Measurements from ENCODE around the gene MR1. TPM values are rescaled to one million over a fixed set of nuclear protein-coding genes. Genes with fewer than 3 reads are reported as not detected.

Gene MR1
- total RNA-seq, 1 experiment from 2014 or later, result 6.6 TPM

DNA sequence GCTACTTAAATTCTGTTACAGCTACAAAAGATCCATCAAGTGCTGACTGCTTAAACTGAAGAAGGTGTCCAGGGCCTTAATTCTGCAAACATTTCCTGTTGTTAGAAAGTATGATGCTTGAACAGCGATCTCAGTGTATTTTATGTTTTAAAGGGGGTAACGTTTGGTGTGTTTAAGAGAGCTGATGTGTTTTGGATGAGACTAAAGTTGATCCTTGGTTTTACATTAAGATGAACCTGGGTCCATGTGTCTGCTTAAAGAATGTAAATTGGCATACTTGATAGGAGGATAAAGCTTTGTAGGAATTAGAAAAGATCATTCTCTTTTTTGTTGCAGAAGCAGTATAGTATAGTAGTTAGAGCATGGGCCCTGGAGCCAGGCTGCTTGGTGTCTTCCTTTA lies 58.3 kb downstream of the MR1 start:
- CTCF ChIA-PET, result interaction anchor here (1.1 to 1.7 kb wide), 3 partner anchors 49 to 210 kb away, joined by 4 to 5 read pairs (median 5); no protein-coding TSS in a partner anchor
- Histone ChIP-seq H3K9me2 (ENCODE audit: insufficient read depth) (no peaks in the 10 kb centered on the region), H2AFZ (ENCODE audit: low read depth, low read length, poor library complexity, severe bottlenecking) (no peak overlapping the region), H3K27me3 (ENCODE audit: insufficient read depth, low read length) (no peaks in the 10 kb centered on the region), H3K4me3 (replicated peaks in 1 of 2; ENCODE audit: low read depth in 1 of 2, low read length in 2 of 2) (no peak overlapping the region), H3K36me3 (ENCODE audit: control insufficient read depth in 1 of 2, insufficient read depth in 2 of 2, low read length in 2 of 2) (peaks cover 3% of the 10 kb centered on the region in 2 experiments; a peak in 2 of 4 replicates), H3K4me1 (ENCODE audit: control insufficient read depth in 1 of 2, insufficient read depth in 2 of 2, low read length in 2 of 2) (peaks cover 17 to 27% of the 10 kb centered on the region in 2 experiments), H3K4me2 (ENCODE audit: low read length) (no peak overlapping the region), H4K20me1 (ENCODE audit: insufficient read depth) (peaks cover 22% of the 10 kb centered on the region; the same call in 1 of the 2 replicates), H3K9ac (ENCODE audit: low read length) (no peak overlapping the region), H3K9me3 (ENCODE audit: control insufficient read depth in 1 of 2, insufficient read depth in 1 of 2, low read depth in 1 of 2, low read length in 2 of 2) (no peaks in the 10 kb centered on the region), H3K27ac (ENCODE audit: low read depth, low read length) (no peak overlapping the region), H3K79me2 (ENCODE audit: insufficient read depth, low read length) (peaks cover 44% of the 10 kb centered on the region)
- ATAC-seq (no peak), DNase-seq (ENCODE audit: low read depth, low spot score) (no peak)
- BruUV-seq (replicated peaks), result no TSS peak
- intact Hi-C loops (cut with micrococcal nuclease), result no loop called here
- RAD21 ChIA-PET (ENCODE audit: low non-redundant PET in 1 of 2, low total read pairs in 2 of 2, uncharacterized antibody in 2 of 2, unreplicated experiment in 2 of 2), result no interaction called here
- TF ChIP-seq, protein P1, sequence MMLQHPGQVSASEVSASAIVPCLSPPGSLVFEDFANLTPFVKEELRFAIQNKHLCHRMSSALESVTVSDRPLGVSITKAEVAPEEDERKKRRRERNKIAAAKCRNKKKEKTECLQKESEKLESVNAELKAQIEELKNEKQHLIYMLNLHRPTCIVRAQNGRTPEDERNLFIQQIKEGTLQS (IDR thresholded peaks at IDR 0.05), result no peak
- TF ChIP-seq SIN3A (IDR thresholded peaks at IDR 0.05; ENCODE audit: low read depth) (no peak), CBX3 (IDR thresholded peaks at IDR 0.05; ENCODE audit: low read depth) (no peak), JUND (IDR thresholded peaks at IDR 0.05) (no peak)
- TF ChIP-seq, protein P2, sequence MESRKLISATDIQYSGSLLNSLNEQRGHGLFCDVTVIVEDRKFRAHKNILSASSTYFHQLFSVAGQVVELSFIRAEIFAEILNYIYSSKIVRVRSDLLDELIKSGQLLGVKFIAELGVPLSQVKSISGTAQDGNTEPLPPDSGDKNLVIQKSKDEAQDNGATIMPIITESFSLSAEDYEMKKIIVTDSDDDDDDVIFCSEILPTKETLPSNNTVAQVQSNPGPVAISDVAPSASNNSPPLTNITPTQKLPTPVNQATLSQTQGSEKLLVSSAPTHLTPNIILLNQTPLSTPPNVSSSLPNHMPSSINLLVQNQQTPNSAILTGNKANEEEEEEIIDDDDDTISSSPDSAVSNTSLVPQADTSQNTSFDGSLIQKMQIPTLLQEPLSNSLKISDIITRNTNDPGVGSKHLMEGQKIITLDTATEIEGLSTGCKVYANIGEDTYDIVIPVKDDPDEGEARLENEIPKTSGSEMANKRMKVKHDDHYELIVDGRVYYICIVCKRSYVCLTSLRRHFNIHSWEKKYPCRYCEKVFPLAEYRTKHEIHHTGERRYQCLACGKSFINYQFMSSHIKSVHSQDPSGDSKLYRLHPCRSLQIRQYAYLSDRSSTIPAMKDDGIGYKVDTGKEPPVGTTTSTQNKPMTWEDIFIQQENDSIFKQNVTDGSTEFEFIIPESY (IDR thresholded peaks at IDR 0.05; ENCODE audit: extremely low read depth, insufficient replicate concordance, low read length), result no peak
- POLR2A ChIA-PET, result interaction anchor here (1.2 to 2.1 kb wide), 6 partner anchors 9 to 49 kb away, joined by 3 to 8 read pairs (median 4); no protein-coding TSS in a partner anchor

DNA sequence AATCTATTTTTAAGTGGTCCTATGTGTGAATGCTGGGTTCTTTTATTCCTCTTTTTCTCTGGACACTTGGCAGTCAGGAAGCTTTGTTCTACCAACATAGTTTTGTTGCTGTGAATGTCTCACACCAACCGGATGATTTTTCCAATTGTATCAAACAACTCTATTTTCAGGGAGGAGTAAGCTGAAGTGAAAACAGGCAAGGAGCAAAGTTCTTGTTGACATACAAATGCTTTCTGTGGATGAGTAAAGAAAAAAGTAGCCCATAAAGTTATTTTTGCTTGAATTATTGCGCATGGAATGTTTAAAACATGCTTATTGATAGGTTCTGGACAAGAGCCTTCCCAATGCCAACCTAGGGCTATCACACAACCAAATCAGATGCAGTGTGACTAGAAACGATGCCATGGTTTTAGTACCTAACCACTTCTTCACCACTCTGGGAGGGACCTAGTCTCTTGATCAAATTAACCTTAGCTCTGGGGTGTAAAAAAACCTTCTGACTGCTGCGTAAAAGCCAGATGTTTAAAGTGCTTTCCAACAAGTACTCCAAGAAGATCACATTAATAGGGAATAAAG lies 59.2 kb downstream of the MR1 start:
- peaks cover 22% of the 10 kb centered on the region; the same call in 1 of the 2 replicates for H4K20me1 ChIP-seq (ENCODE audit: insufficient read depth)
- peaks cover 3% of the 10 kb centered on the region in 2 experiments; a peak in 2 of 4 replicates for H3K36me3 ChIP-seq (ENCODE audit: control insufficient read depth in 1 of 2, insufficient read depth in 2 of 2, low read length in 2 of 2)
- ATAC-seq (no peak), DNase-seq (ENCODE audit: low read depth, low spot score) (no peak)
- no TSS peak for BruUV-seq (replicated peaks)
- no peak overlapping the region for H3K4me3 ChIP-seq (replicated peaks in 1 of 2; ENCODE audit: low read depth in 1 of 2, low read length in 2 of 2)
- no peak overlapping the region for H3K9ac ChIP-seq (ENCODE audit: low read length)
- no peaks in the 10 kb centered on the region for H3K9me2 ChIP-seq (ENCODE audit: insufficient read depth)
- H3K27me3 ChIP-seq (ENCODE audit: insufficient read depth, low read length), result no peaks in the 10 kb centered on the region
- ChIA-PET CTCF (interaction anchor here (1.1 to 1.7 kb wide), 2 partner anchors 48 to 211 kb away, joined by 4 to 5 read pairs; no protein-coding TSS in a partner anchor), RAD21 (ENCODE audit: low non-redundant PET in 1 of 2, low total read pairs in 2 of 2, uncharacterized antibody in 2 of 2, unreplicated experiment in 2 of 2) (interaction anchor here in 1 of 2 experiments (0.6 kb wide), 1 partner anchor 71 kb away, joined by 4 read pairs; no protein-coding TSS in a partner anchor), POLR2A (interaction anchor here (1.2 to 1.6 kb wide), 5 partner anchors 8 to 48 kb away, joined by 3 to 8 read pairs (median 4); no protein-coding TSS in a partner anchor)
- no peak overlapping the region for H3K27ac ChIP-seq (ENCODE audit: low read depth, low read length)
- no peak overlapping the region for H3K4me2 ChIP-seq (ENCODE audit: low read length)
- peaks cover 8 to 17% of the 10 kb centered on the region in 2 experiments for H3K4me1 ChIP-seq (ENCODE audit: control insufficient read depth in 1 of 2, insufficient read depth in 2 of 2, low read length in 2 of 2)
- no peaks in the 10 kb centered on the region for H3K9me3 ChIP-seq (ENCODE audit: control insufficient read depth in 1 of 2, insufficient read depth in 1 of 2, low read depth in 1 of 2, low read length in 2 of 2)
- intact Hi-C loops (cut with micrococcal nuclease), result no loop called here
- no peak overlapping the region for H2AFZ ChIP-seq (ENCODE audit: low read depth, low read length, poor library complexity, severe bottlenecking)
- H3K79me2 ChIP-seq (ENCODE audit: insufficient read depth, low read length), result peaks cover 44% of the 10 kb centered on the region
- no peak for TF ChIP-seq CBX3 (IDR thresholded peaks at IDR 0.05; ENCODE audit: low read depth)
- no peak for TF ChIP-seq RAD21 (IDR thresholded peaks at IDR 0.05; ENCODE audit: low read depth)
- no peak for TF ChIP-seq EZH2phosphoT487 (IDR thresholded peaks at IDR 0.05; ENCODE audit: borderline replicate concordance)
- TF ChIP-seq ELF1 (IDR thresholded peaks at IDR 0.05; ENCODE audit: borderline replicate concordance, low read depth), result no peak
- TF ChIP-seq, protein P3, sequence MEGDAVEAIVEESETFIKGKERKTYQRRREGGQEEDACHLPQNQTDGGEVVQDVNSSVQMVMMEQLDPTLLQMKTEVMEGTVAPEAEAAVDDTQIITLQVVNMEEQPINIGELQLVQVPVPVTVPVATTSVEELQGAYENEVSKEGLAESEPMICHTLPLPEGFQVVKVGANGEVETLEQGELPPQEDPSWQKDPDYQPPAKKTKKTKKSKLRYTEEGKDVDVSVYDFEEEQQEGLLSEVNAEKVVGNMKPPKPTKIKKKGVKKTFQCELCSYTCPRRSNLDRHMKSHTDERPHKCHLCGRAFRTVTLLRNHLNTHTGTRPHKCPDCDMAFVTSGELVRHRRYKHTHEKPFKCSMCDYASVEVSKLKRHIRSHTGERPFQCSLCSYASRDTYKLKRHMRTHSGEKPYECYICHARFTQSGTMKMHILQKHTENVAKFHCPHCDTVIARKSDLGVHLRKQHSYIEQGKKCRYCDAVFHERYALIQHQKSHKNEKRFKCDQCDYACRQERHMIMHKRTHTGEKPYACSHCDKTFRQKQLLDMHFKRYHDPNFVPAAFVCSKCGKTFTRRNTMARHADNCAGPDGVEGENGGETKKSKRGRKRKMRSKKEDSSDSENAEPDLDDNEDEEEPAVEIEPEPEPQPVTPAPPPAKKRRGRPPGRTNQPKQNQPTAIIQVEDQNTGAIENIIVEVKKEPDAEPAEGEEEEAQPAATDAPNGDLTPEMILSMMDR (IDR thresholded peaks at IDR 0.05 in 2 of 3, conservative IDR thresholded peaks at IDR 0.05 in 1 of 3; ENCODE audit: borderline replicate concordance in 1 of 3, insufficient read depth in 1 of 3, low read depth in 2 of 3, low read length in 2 of 3), result no peak
- no peak for TF ChIP-seq FOSL1 (IDR thresholded peaks at IDR 0.05; ENCODE audit: low read depth)
- no peak; the same call in 1 of the 2 replicates for TF ChIP-seq POLR2AphosphoS5 (IDR thresholded peaks at IDR 0.05; ENCODE audit: low read depth, low read length)
- no peak for TF ChIP-seq POLR2A (IDR thresholded peaks at IDR 0.05; ENCODE audit: borderline replicate concordance, extremely low read depth, insufficient read depth, insufficient read length)
- TF ChIP-seq, protein P1 (IDR thresholded peaks at IDR 0.05), result no peak
- no peak for TF ChIP-seq ZNF274 (IDR thresholded peaks at IDR 0.05; ENCODE audit: low read depth, low read length)
- no peak for TF ChIP-seq ZFX (IDR thresholded peaks at IDR 0.05)
- TF ChIP-seq SRF (IDR thresholded peaks at IDR 0.05; ENCODE audit: low read depth), result no peak

Measured in HCT116 (cell line).